NCI-H1694 treated with DMSO at 0.1 percent for 48 hours (cell line): Measurements from ENCODE around the gene TMEM229B.
A peak's percentile ranks its signal among the peaks of the same experiment; 100 is the strongest.

ENCODE experiments used
- DNase-seq: peaks from one replicate; lab custom pipeline; 2025; lab: John Stamatoyannopoulos, UW

The TMEM229B gene

GRCh38 chr14:67515386-67516079, 27.0 kb upstream of the TMEM229B start:
- DNase-seq, result peak; percentile 15

GRCh38 chr14:67514650-67515385, 26.3 kb upstream of the TMEM229B start:
- no peak for DNase-seq

- DNase-seq, result peak; percentile 28
Measured at GRCh38 chr14:67514203-67514607, 25.7 kb upstream of the TMEM229B start.

GRCh38 chr14:67513631-67514108, 25.1 kb upstream of the TMEM229B start:
- peak; percentile 61 for DNase-seq

GRCh38 chr14:67512463-67513310, 24.2 kb upstream of the TMEM229B start:
- no peak for DNase-seq

- no peak for DNase-seq
Measured at GRCh38 chr14:67510836-67511235, 22.3 kb upstream of the TMEM229B start.

- no peak for DNase-seq
Measured at GRCh38 chr14:67510121-67510520, 21.6 kb upstream of the TMEM229B start.

- DNase-seq, result peak; percentile 66
Measured at GRCh38 chr14:67508956-67509355, 20.4 kb upstream of the TMEM229B start.

GRCh38 chr14:67505254-67505653, 16.7 kb upstream of the TMEM229B start:
- DNase-seq, result no peak

GRCh38 chr14:67503331-67503730, 14.8 kb upstream of the TMEM229B start:
- DNase-seq, result no peak

- no peak for DNase-seq
Measured at GRCh38 chr14:67502867-67503266, 14.3 kb upstream of the TMEM229B start.

GRCh38 chr14:67501670-67502069, 13.1 kb upstream of the TMEM229B start:
- DNase-seq, result no peak

- DNase-seq, result no peak
Measured at GRCh38 chr14:67500981-67501380, 12.5 kb upstream of the TMEM229B start.

- DNase-seq, result no peak
Measured at GRCh38 chr14:67497716-67498115, 9.2 kb upstream of the TMEM229B start.

GRCh38 chr14:67497216-67497615, 8.7 kb upstream of the TMEM229B start:
- no peak for DNase-seq

GRCh38 chr14:67495827-67496226, 7.3 kb upstream of the TMEM229B start:
- DNase-seq, result no peak

- DNase-seq, result no peak
Measured at GRCh38 chr14:67493092-67493717, 4.7 kb upstream of the TMEM229B start.

- DNase-seq, result no peak
Measured at GRCh38 chr14:67492538-67492937, 4.0 kb upstream of the TMEM229B start.

GRCh38 chr14:67491741-67492507, 3.4 kb upstream of the TMEM229B start:
- peak; percentile 94 for DNase-seq

- no peak for DNase-seq
Measured at GRCh38 chr14:67491285-67491684, 2.8 kb upstream of the TMEM229B start.

- DNase-seq, result no peak
Measured at GRCh38 chr14:67490196-67490595, 1.7 kb upstream of the TMEM229B start.
